Thymus (tissue), 14 donors: Measurements from ENCODE around the gene GHSR. TPM values are rescaled to one million over a fixed set of nuclear protein-coding genes. Genes with fewer than 3 reads are reported as not detected.
"Not testable (repeated sequence)": the region's sequence is repeated elsewhere in the genome, so short reads cannot be mapped to it uniquely, and the experiment has no call there.

ENCODE experiments used
- DNase-seq, 9 donors: peaks; one replicate each; pipeline ENCODE4 v3.0.0-alpha.2; 2013; ENCODE audit warnings: low spot score in 9 of 9, low read depth in 6 of 9, missing footprints in 1 of 9
- H3K27ac ChIP-seq, 2 donors: one replicate each; pipeline ENCODE4 v1.5.1; 2013; ENCODE audit warnings: control low read depth in 1 of 2, low read depth in 1 of 2, low read length in 1 of 2, mild to moderate bottlenecking in 1 of 2, moderate library complexity in 1 of 2
- H3K27me3 ChIP-seq, 2 donors: one replicate each; pipeline ENCODE4 v1.5.1; 2013; ENCODE audit warnings: low read length in 1 of 2; ENCODE audit not compliant: control insufficient read depth in 2 of 2, insufficient read depth in 1 of 2
- H3K36me3 ChIP-seq, 2 donors: one replicate each; pipeline ENCODE4 v1.5.1; 2013; ENCODE audit warnings: low read length in 1 of 2, mild to moderate bottlenecking in 1 of 2, moderate library complexity in 1 of 2; ENCODE audit not compliant: control insufficient read depth in 2 of 2, insufficient read depth in 2 of 2
- H3K4me1 ChIP-seq, 2 donors: one replicate each; pipeline ENCODE4 v1.5.1; 2013; ENCODE audit warnings: low read length in 2 of 2; ENCODE audit not compliant: control insufficient read depth in 2 of 2, insufficient read depth in 2 of 2
- H3K4me3 ChIP-seq, 2 donors: one replicate each; pipeline ENCODE4 v1.5.1; 2013; ENCODE audit warnings: low read length in 2 of 2, control low read depth in 1 of 2, mild to moderate bottlenecking in 1 of 2
- H3K9me3 ChIP-seq, 2 donors: one replicate each; pipeline ENCODE4 v1.5.1; 2013; ENCODE audit warnings: low read length in 1 of 2, mild to moderate bottlenecking in 1 of 2; ENCODE audit not compliant: control insufficient read depth in 2 of 2, insufficient read depth in 1 of 2
- WGBS: extraction: QIAGEN DNeasy Blood & Tissue Kit; methylation state at CpG from one replicate; pipeline ENCODE4 v1.1.7; 2013; 5-methylcytosine and 5-hydroxymethylcytosine counted together
- long read RNA-seq, 10 donors: transcript quantifications; one replicate each; lab custom pipeline, GENCODE V29; 2026
- polyA plus RNA-seq: library from polyadenylated mRNA; stranded (reverse); fragments of 200-250 nt; gene quantifications from one replicate; pipeline ENCODE4 v1.2.3, GENCODE V29; 2013
- total RNA-seq: library from RNA; stranded (reverse); fragments of 120-200 nt; gene quantifications from one replicate; pipeline ENCODE4 v1.2.4, GENCODE V29; 2013
- donor health status: healthy.

The GHSR gene, protein sequence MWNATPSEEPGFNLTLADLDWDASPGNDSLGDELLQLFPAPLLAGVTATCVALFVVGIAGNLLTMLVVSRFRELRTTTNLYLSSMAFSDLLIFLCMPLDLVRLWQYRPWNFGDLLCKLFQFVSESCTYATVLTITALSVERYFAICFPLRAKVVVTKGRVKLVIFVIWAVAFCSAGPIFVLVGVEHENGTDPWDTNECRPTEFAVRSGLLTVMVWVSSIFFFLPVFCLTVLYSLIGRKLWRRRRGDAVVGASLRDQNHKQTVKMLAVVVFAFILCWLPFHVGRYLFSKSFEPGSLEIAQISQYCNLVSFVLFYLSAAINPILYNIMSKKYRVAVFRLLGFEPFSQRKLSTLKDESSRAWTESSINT
- total RNA-seq, result not detected
- polyA plus RNA-seq, result not detected
- long read RNA-seq, donor 1, result 0 reads
- long read RNA-seq, donor 2, result 0 reads
- long read RNA-seq, donor 3, result 0 reads
- long read RNA-seq, donor 4, result 0 reads
- long read RNA-seq, donor 5, result 0 reads
- long read RNA-seq, donor 6, result 0 reads
- long read RNA-seq, donor 7, result 0 reads
- long read RNA-seq, donor 8, result 0 reads
- long read RNA-seq, donor 9, result 0 reads
- long read RNA-seq, donor 10, result 0 reads

DNA sequence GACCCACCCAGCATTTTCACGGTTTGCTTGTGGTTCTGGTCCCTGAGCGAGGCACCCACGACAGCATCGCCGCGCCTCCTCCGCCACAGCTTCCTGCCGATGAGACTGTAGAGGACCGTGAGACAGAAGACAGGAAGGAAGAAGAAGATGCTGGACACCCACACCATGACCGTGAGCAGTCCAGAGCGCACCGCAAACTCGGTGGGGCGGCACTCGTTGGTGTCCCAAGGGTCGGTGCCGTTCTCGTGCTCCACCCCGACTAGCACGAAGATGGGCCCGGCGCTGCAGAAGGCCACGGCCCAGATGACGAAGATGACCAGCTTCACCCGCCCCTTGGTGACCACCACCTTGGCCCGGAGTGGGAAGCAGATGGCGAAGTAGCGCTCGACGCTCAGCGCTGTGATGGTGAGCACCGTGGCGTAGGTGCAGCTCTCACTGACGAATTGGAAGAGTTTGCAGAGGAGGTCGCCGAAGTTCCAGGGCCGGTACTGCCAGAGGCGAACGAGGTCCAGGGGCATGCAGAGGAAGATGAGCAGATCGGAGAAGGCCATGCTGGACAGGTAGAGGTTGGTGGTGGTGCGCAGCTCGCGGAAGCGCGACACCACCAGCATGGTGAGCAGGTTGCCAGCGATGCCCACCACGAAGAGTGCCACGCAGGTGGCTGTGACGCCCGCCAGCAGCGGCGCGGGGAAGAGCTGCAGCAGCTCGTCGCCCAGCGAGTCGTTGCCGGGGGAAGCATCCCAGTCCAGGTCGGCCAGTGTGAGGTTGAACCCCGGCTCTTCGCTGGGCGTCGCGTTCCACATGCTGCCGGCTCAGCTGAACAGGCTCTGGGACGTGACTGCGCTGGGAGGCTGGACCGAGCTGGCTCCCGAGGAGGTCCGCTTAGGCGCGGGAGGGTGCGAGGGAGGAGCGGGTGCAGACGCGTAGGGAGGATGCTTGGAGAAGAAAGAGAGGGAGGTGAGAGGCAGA, at the start of gene GHSR:
GHSR (minus strand) TSS at position 846 of the 969 bp plus-strand sequence; CDS start at position 803, 43 bp downstream.
- Histone ChIP-seq H3K4me3 (no peak within 1 kb of the TSS), H3K9me3 (peaks cover 0 to 11% of the 10 kb centered on the region in 2 donors), H3K4me1 (peaks cover 0 to 7% of the 10 kb centered on the region in 2 donors), H3K36me3 (no peaks in the 10 kb centered on the region), H3K27me3 (peaks cover 31 to 75% of the 10 kb centered on the region in 2 donors), H3K27ac (no peak within 1 kb of the TSS)
- 13% methylated on average over 76 of the region's 76 CpGs for WGBS
- DNase-seq, result no peak

DNA sequence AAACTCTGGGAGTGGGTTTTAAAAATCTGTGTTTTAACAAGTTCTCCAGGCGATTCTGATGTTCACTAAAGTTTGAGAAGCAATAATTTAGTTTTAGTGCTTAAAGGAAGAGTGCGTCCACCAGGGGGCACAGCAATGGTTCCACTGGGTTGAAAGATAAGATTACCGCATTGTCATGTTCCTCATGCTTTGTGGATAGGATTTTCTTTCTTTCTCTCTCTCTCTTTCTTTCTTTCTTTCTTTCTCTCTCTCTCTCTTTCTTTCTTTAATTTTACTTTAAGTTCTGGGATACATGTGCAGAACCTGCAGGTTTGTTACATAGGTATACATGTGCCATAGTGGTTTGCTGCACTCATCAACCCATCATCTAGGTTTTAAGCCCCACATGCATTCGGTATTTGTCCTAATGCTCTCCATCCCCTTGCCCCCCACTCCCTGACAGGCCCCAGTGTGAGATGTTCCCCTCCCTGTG, 42.0 kb upstream of the GHSR start:
- not testable (repeated sequence) for H3K4me1 ChIP-seq, H3K9me3 ChIP-seq, H3K27ac ChIP-seq, H3K4me3 ChIP-seq, H3K36me3 ChIP-seq, H3K27me3 ChIP-seq
- 39% methylated on average over 4 of the region's 4 CpGs for WGBS
- DNase-seq, result peak; percentile 44 to 84 (median 66)

DNA sequence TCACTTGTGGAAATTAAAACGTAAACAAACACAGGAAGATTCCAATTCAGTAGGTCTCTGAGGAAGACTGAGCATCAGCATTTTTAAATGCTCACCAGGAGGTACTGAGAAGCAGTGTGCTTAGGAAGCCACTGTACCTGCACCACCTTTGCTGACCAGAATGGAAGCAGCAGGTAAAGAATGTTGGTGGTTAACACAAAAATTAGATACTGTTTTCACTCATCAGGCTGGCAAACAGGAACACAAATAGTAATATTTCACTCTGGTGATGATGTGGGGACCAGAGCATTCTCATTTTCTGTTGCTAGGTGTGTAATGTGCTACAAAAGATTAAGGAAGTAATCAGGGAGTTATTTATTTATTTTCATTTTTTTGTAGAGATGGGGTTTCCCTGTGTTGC, 29.9 kb upstream of the GHSR start:
- no peaks in the 10 kb centered on the region for H3K27me3 ChIP-seq
- 89% methylated on average over 1 of the region's 1 CpG for WGBS
- H3K4me1 ChIP-seq, result no peaks in the 10 kb centered on the region
- H3K36me3 ChIP-seq, result no peaks in the 10 kb centered on the region
- H3K9me3 ChIP-seq, result no peaks in the 10 kb centered on the region
- DNase-seq, result no peak
- no peak overlapping the region for H3K27ac ChIP-seq
- no peak overlapping the region for H3K4me3 ChIP-seq

DNA sequence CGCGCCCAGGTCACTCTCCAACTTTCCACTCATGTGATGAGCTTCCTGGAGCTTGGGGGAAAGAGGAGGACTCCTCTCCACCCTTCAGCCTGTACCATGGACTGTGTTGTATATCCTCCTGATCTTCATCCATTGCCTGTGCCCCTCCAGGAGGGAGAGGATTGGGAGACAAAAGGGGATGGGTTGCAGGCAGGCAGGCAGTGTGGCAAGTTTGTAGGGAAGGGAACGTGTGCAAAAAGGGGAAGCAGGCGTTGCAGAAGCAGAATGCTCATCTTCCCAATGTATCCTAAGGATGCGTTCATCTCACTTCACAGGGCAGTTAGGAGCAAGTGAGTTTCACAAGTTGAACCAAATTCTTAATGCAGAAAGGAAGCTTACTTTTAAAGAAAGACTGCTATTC, 28.1 kb upstream of the GHSR start:
- H3K9me3 ChIP-seq, result no peaks in the 10 kb centered on the region
- H3K4me1 ChIP-seq, result no peaks in the 10 kb centered on the region
- no peaks in the 10 kb centered on the region for H3K36me3 ChIP-seq
- H3K27ac ChIP-seq, result no peak overlapping the region
- H3K4me3 ChIP-seq, result no peak overlapping the region
- WGBS, result 83% methylated on average over 5 of the region's 5 CpGs
- H3K27me3 ChIP-seq, result no peaks in the 10 kb centered on the region
- no peak for DNase-seq

DNA sequence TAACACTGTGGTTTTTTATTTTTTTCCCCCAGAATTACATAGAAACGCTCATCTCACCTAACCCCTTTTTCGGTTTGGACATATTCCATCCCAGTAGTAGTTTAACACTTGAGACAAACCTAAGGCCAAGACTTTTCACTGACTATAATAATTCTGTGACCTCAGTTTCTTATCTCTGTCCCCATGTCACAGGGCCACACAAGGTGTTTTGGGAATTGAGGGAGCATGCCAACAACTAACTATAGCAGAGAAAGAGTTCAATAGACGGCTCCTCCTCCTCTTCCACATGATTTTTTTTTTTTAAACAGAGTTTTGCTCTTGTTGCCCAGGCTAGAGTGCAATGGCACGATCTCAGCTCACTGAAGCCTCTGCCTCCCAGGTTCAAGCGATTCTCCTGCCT, 27.4 kb upstream of the GHSR start:
- Histone ChIP-seq H3K9me3 (no peaks in the 10 kb centered on the region), H3K36me3 (no peaks in the 10 kb centered on the region)
- WGBS, result 87% methylated on average over 5 of the region's 5 CpGs

DNA sequence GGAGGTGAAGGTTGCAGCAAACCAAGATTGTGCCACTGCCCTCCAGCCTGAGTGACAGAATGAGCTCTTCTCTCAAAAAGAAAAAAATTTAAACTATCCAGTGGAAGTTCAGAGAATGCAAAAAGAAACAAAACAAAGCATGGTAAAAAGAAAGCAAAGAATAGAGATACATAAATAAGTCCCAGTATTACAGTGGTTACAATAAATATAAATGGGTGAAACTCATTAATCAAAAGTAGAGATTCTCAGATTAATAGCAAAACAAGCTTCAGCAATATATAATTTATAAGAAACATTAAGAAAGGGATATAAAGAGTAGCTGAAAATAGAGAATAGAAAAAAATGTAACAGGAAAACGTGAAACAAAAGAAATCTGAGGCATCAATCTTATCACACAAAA, 23.6 kb upstream of the GHSR start:
- H3K9me3 ChIP-seq, result no peaks in the 10 kb centered on the region
- H3K27ac ChIP-seq, result no peak overlapping the region
- no peaks in the 10 kb centered on the region for H3K27me3 ChIP-seq
- no peak for DNase-seq
- H3K4me1 ChIP-seq, result no peaks in the 10 kb centered on the region
- no peak overlapping the region for H3K4me3 ChIP-seq
- no peaks in the 10 kb centered on the region for H3K36me3 ChIP-seq
- WGBS, result 90% methylated on average over 1 of the region's 1 CpG

More for the DNA sequence above, 27.4 kb upstream of the GHSR start:
- DNase-seq, result no peak
- H3K27me3 ChIP-seq, result no peaks in the 10 kb centered on the region
- H3K27ac ChIP-seq, result no peak overlapping the region
- no peaks in the 10 kb centered on the region for H3K4me1 ChIP-seq
- H3K4me3 ChIP-seq, result no peak overlapping the region

DNA sequence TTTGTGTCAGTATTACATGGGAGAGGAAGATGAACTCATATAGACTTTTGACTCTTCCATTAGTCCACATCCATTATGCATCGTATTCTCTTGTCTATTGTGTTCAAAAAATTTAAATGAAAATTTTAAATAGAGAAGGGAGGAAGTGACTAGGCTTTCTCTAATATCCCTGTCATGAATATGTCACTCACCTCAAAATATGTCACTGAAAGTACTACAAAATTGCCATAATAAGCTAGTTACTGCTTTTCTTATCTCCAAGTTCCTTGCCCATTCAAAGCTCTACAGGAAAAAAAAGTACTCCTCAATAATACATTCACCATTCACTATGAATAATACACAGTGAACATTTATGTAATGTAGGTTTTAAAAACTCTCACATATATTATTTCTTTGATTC, 22.3 kb upstream of the GHSR start:
- 93% methylated on average over 1 of the region's 1 CpG for WGBS
- Histone ChIP-seq H3K36me3 (no peaks in the 10 kb centered on the region), H3K4me1 (no peaks in the 10 kb centered on the region), H3K9me3 (no peaks in the 10 kb centered on the region), H3K27ac (no peak overlapping the region), H3K27me3 (no peaks in the 10 kb centered on the region), H3K4me3 (no peak overlapping the region)
- DNase-seq, result no peak

DNA sequence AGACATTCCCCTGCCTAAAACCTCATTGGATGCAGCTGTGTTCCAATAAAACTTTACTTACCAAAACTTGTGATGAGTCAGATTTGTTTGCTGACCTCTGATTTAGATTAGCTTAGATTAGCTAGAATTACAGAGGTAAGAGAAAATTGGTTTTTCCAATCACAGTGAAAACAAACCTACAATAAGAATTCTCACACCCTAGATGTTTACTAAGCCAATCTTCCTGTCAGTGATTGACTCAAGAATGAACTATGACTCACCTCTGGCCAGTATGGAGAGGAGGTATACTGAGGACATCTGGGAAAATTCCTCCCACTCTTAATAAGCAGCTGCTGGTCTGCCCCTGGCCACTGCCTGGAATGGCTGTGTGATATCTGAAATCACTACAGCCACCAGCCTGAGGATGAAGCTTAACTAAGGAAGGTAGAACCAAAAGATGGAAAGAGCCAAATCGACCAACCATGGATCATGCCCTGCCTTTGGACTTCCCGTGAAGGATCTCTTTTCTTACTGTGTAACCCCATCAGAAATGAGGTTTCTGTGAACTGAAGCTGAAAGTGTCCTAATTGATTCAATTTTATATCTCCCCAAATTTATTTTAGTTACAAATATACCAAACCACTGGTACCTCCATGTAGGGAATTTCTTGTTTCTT, 19.0 kb upstream of the GHSR start:
- 94% methylated on average over 2 of the region's 2 CpGs for WGBS
- no peak for DNase-seq
- Histone ChIP-seq H3K36me3 (no peaks in the 10 kb centered on the region), H3K4me3 (no peak overlapping the region), H3K27me3 (no peaks in the 10 kb centered on the region), H3K27ac (no peak overlapping the region), H3K9me3 (no peaks in the 10 kb centered on the region), H3K4me1 (no peaks in the 10 kb centered on the region)
